Measurements from ENCODE around the gene PACRG. TPM values are rescaled to one million over a fixed set of nuclear protein-coding genes. Genes with fewer than 3 reads are reported as not detected.

PACRG gene
- total RNA-seq, 4 donors from 2014 or later: 0.95 to 1.3 TPM; not detected in 2

GRCh38 chr6:162854228-162854627 is 126.5 kb downstream of the PACRG start:
- Histone ChIP-seq H3K27ac (no peak overlapping the region), H3K36me3 (no peaks in the 10 kb centered on the region), H3K4me1 (peaks cover 0 to 22% (median 6%) of the 10 kb centered on the region in 3 donors), H3K4me3 (no peak overlapping the region), H3K9me3 (no peaks in the 10 kb centered on the region), H3K27me3 (no peaks in the 10 kb centered on the region)
- no peak for DNase-seq
- WGBS, 2 donors: 48 to 75% methylated on average over 1 of the region's 1 CpG
- no peak for TF ChIP-seq POLR2A (IDR thresholded peaks at IDR 0.05)
- no peak for TF ChIP-seq CTCF (IDR thresholded peaks at IDR 0.05)
- intact Hi-C loops (cut with DNase I): loop anchor here (10.0 kb wide), 1 partner anchor 561 kb away; the partner anchor contains the start of gene QKI

GRCh38 chr6:162854734-162855191 is 127.0 kb downstream of the PACRG start:
- no peaks in the 10 kb centered on the region for H3K9me3 ChIP-seq
- H3K4me1 ChIP-seq: peaks cover 0 to 22% (median 6%) of the 10 kb centered on the region in 3 donors
- TF ChIP-seq CTCF (IDR thresholded peaks at IDR 0.05) (no peak), POLR2A (IDR thresholded peaks at IDR 0.05) (no peak)
- no peak overlapping the region for H3K4me3 ChIP-seq
- intact Hi-C loops (cut with DNase I): loop anchor here (10.0 kb wide), 1 partner anchor 560 kb away; the partner anchor contains the start of gene QKI
- H3K27ac ChIP-seq: no peak overlapping the region
- 88 to 89% methylated on average over 7 to 20 of the region's 20 CpGs for WGBS, 2 donors
- no peak for DNase-seq
- no peaks in the 10 kb centered on the region for H3K27me3 ChIP-seq
- no peaks in the 10 kb centered on the region for H3K36me3 ChIP-seq

- H3K4me3 ChIP-seq: peak overlapping the region in 3 of 4 donors; percentile 25 to 47 (median 29)
Measured at GRCh38 chr6:162856885-162857284, 129.1 kb downstream of the PACRG start.

GRCh38 chr6:162857326-162857725 is 129.6 kb downstream of the PACRG start:
- Histone ChIP-seq H3K27me3 (no peaks in the 10 kb centered on the region), H3K4me1 (peaks cover 0 to 22% (median 6%) of the 10 kb centered on the region in 3 donors), H3K9me3 (no peaks in the 10 kb centered on the region), H3K36me3 (no peaks in the 10 kb centered on the region), H3K27ac (peak overlapping the region; percentile 6 to 69 (median 29)), H3K4me3 (peak overlapping the region in 3 of 4 donors; percentile 25 to 47 (median 29))
- DNase-seq: no peak
- TF ChIP-seq POLR2A (IDR thresholded peaks at IDR 0.05): no peak
- no peak for TF ChIP-seq CTCF (IDR thresholded peaks at IDR 0.05)
- WGBS, 2 donors: 20 to 50% methylated on average over 2 of the region's 2 CpGs
- intact Hi-C loops (cut with DNase I): loop anchor here (10.0 kb wide), 1 partner anchor 557 kb away; the partner anchor contains the start of gene QKI

More at GRCh38 chr6:162856885-162857284, 129.1 kb downstream of the PACRG start:
- Histone ChIP-seq H3K4me1 (peaks cover 0 to 22% (median 6%) of the 10 kb centered on the region in 3 donors), H3K27ac (peak overlapping the region; percentile 6 to 69 (median 29)), H3K27me3 (no peaks in the 10 kb centered on the region), H3K9me3 (no peaks in the 10 kb centered on the region), H3K36me3 (no peaks in the 10 kb centered on the region)
- intact Hi-C loops (cut with DNase I): loop anchor here (10.0 kb wide), 1 partner anchor 558 kb away; the partner anchor contains the start of gene QKI
- no peak for DNase-seq
- no peak for TF ChIP-seq POLR2A (IDR thresholded peaks at IDR 0.05)
- peak; percentile 15 to 58 (median 40) for TF ChIP-seq CTCF (IDR thresholded peaks at IDR 0.05)
- 7 to 19% methylated on average over 7 of the region's 7 CpGs for WGBS, 2 donors

- TF ChIP-seq CTCF (IDR thresholded peaks at IDR 0.05) (no peak), POLR2A (IDR thresholded peaks at IDR 0.05) (no peak)
- Histone ChIP-seq H3K27ac (no peak overlapping the region), H3K9me3 (no peaks in the 10 kb centered on the region), H3K36me3 (no peaks in the 10 kb centered on the region), H3K27me3 (no peaks in the 10 kb centered on the region), H3K4me1 (peaks cover 0 to 8% (median 2%) of the 10 kb centered on the region in 3 donors), H3K4me3 (no peak overlapping the region)
- no peak for DNase-seq
- intact Hi-C loops (cut with DNase I): no loop called here
- 42 to 55% methylated on average over 2 to 3 of the region's 3 CpGs for WGBS, 2 donors
Measured at GRCh38 chr6:162862462-162862861, 134.7 kb downstream of the PACRG start.
